ENCODE measurements around the gene MRPS2. TPM values are rescaled to one million over a fixed set of nuclear protein-coding genes. Genes with fewer than 3 reads are reported as not detected.

The MRPS2 gene
- total and polyA plus RNA-seq, 4 donors = 10.9 to 71.8 (median 31.5) TPM

DNA sequence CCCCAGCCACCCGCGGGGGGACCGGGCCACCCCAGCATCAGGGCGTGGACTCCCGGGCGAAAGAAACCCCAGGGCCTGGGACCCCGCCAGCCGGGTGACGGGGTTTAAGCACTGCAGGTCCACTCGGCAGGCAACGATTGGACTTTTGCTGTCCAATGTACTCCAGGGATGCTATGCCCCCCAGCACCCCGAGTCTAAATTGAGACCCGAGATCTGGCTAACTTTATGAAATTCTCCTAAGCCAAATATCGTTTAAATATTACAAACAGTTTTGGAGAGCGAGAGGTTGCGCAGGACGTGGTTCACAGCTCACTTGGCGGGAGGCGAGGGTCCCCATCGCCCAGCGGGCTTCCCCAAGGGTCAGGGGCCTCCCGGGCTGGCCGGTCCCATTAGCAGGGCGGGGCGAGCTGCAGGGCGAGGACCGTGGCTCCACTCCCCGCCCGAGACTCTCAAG lies 384 bp upstream of the MRPS2 start:
- H3K9ac ChIP-seq (ENCODE audit: low read depth in 1 of 2, low read length in 2 of 2) = peak overlapping the region; percentile 11 to 19
- H3K9me3 ChIP-seq (ENCODE audit: control insufficient read depth in 4 of 4, low read length in 3 of 4) = no peaks in the 10 kb centered on the region
- peaks cover 6 to 34% (median 24%) of the 10 kb centered on the region in 4 donors for H3K4me1 ChIP-seq (ENCODE audit: control insufficient read depth in 4 of 4, insufficient read depth in 4 of 4, low read length in 3 of 4)
- H3K4me3 ChIP-seq (ENCODE audit: low read depth in 1 of 3, low read length in 3 of 3) = peak overlapping the region; percentile 49 to 84 (median 80)
- peak overlapping the region; percentile 43 to 82 for H3K27ac ChIP-seq (ENCODE audit: low read depth in 1 of 2, low read length in 2 of 2)
- no peaks in the 10 kb centered on the region for H3K27me3 ChIP-seq (ENCODE audit: control insufficient read depth in 4 of 4, insufficient read depth in 4 of 4, low read length in 3 of 4)
- WGBS = under 1% methylated on average over 29 of the region's 29 CpGs
- no peak for TF ChIP-seq HNF4G (IDR thresholded peaks at IDR 0.05)
- TF ChIP-seq, protein P1, sequence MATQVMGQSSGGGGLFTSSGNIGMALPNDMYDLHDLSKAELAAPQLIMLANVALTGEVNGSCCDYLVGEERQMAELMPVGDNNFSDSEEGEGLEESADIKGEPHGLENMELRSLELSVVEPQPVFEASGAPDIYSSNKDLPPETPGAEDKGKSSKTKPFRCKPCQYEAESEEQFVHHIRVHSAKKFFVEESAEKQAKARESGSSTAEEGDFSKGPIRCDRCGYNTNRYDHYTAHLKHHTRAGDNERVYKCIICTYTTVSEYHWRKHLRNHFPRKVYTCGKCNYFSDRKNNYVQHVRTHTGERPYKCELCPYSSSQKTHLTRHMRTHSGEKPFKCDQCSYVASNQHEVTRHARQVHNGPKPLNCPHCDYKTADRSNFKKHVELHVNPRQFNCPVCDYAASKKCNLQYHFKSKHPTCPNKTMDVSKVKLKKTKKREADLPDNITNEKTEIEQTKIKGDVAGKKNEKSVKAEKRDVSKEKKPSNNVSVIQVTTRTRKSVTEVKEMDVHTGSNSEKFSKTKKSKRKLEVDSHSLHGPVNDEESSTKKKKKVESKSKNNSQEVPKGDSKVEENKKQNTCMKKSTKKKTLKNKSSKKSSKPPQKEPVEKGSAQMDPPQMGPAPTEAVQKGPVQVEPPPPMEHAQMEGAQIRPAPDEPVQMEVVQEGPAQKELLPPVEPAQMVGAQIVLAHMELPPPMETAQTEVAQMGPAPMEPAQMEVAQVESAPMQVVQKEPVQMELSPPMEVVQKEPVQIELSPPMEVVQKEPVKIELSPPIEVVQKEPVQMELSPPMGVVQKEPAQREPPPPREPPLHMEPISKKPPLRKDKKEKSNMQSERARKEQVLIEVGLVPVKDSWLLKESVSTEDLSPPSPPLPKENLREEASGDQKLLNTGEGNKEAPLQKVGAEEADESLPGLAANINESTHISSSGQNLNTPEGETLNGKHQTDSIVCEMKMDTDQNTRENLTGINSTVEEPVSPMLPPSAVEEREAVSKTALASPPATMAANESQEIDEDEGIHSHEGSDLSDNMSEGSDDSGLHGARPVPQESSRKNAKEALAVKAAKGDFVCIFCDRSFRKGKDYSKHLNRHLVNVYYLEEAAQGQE (IDR thresholded peaks at IDR 0.05) = peak; percentile 50
- DNase-seq (ENCODE audit: low spot score) = peak; percentile 44
- peaks cover 3 to 22% (median 9%) of the 10 kb centered on the region in 4 donors for H3K36me3 ChIP-seq (ENCODE audit: control insufficient read depth in 4 of 4, insufficient read depth in 3 of 4, low read depth in 1 of 4, low read length in 3 of 4)

DNA sequence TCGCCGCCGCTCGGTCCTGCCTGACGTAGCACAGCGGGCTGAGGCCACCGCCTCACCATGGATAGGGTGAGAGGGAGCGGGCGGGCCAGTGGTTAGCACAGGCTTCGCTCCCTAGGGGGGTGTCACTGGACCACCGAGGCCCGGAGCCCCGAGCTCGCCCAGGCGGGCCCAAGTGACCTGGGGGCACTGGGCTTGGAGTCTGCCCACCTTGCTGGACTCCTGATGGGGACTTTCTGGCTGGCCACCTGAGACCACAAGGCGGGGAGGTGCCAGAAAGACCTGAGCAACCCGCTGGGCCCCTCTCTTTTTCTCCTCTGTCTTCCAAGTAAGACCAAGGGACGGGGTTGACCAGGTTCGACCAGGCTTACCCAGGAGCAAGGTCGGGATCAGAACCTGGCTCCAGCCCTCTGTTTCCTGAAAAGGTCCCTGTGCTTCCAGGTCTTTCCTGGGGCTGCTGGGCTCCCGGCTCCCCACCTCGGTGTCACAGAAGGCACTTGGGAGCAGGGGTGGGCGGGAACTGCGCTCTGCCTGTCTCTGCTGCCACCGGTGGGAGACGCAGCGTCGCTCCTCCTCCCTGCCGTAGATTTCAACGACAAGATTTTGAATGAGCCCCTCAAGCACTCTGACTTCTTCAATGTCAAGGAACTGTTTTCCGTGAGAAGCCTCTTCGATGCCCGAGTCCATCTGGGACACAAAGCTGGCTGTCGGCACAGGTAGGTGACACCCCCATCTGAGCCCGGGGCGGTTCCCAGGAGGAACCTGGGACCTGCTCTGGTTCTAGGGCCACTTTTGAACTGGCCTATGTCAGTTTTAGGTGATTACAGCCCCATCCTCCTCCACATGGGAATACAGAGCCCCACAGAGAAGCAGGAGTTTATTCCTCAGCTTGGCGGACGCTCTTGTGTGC lies 1.0 kb downstream of the MRPS2 start:
- Histone ChIP-seq H3K9me3 (ENCODE audit: control insufficient read depth in 4 of 4, low read length in 3 of 4) (no peaks in the 10 kb centered on the region), H3K27ac (ENCODE audit: low read depth in 1 of 2, low read length in 2 of 2) (peak overlapping the region in 1 of 2 donors; percentile 43), H3K4me3 (ENCODE audit: low read depth in 1 of 3, low read length in 3 of 3) (peak overlapping the region; percentile 72 to 84 (median 80)), H3K4me1 (ENCODE audit: control insufficient read depth in 4 of 4, insufficient read depth in 4 of 4, low read length in 3 of 4) (peaks cover 6 to 35% (median 23%) of the 10 kb centered on the region in 4 donors), H3K9ac (ENCODE audit: low read depth in 1 of 2, low read length in 2 of 2) (peak overlapping the region; percentile 20 to 42), H3K27me3 (ENCODE audit: control insufficient read depth in 4 of 4, insufficient read depth in 4 of 4, low read length in 3 of 4) (no peaks in the 10 kb centered on the region), H3K36me3 (ENCODE audit: control insufficient read depth in 4 of 4, insufficient read depth in 3 of 4, low read depth in 1 of 4, low read length in 3 of 4) (peaks cover 3 to 23% (median 9%) of the 10 kb centered on the region in 4 donors)
- WGBS = 52% methylated on average over 38 of the region's 38 CpGs
- TF ChIP-seq YY1 (IDR thresholded peaks at IDR 0.05) (no peak), RAD21 (IDR thresholded peaks at IDR 0.05) (no peak), ZBTB33 (IDR thresholded peaks at IDR 0.05) (no peak)
- TF ChIP-seq, protein P2, sequence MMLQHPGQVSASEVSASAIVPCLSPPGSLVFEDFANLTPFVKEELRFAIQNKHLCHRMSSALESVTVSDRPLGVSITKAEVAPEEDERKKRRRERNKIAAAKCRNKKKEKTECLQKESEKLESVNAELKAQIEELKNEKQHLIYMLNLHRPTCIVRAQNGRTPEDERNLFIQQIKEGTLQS (IDR thresholded peaks at IDR 0.05) = no peak
- DNase-seq (ENCODE audit: low spot score) = no peak

DNA sequence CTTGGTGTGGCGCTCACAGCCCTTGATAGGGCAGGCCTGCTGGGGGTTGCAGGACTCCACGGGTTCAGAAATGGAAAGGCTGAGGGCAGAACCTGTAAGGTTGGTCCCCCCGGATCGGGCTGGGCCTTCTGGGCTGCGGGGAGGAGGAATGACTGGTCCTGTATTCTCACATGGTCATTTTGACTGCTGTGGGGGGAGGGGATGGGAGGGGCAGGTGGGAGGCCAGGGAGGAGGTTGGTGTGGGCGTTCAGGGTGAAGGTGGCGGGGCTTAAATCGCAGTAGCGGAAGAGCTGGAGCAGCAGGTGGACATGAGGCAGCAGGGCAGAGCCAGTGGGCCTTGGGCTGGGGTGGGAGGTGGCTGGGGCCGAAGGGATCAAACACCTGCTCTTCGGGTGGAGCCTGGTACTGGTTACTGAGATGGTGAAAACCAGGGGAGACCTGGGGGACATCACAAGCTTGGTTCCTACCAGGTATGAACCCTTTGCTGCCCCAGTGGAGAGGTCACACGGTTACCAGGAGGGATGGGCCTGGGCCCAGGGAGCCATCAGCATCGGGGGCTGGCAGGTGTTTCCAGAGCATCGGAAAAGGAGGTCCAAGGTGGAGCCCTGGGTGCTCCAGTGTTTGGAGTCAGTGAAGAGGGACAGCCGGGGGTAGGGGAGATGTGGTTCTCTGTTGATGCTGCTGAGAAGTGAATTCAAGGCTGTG lies 1.8 kb downstream of the MRPS2 start:
- peaks cover 3 to 23% (median 9%) of the 10 kb centered on the region in 4 donors for H3K36me3 ChIP-seq (ENCODE audit: control insufficient read depth in 4 of 4, insufficient read depth in 3 of 4, low read depth in 1 of 4, low read length in 3 of 4)
- H3K27me3 ChIP-seq (ENCODE audit: control insufficient read depth in 4 of 4, insufficient read depth in 4 of 4, low read length in 3 of 4) = no peaks in the 10 kb centered on the region
- H3K9me3 ChIP-seq (ENCODE audit: control insufficient read depth in 4 of 4, low read length in 3 of 4) = no peaks in the 10 kb centered on the region
- no peak for TF ChIP-seq FOXA1 (IDR thresholded peaks at IDR 0.05)
- H3K4me1 ChIP-seq (ENCODE audit: control insufficient read depth in 4 of 4, insufficient read depth in 4 of 4, low read length in 3 of 4) = peaks cover 6 to 35% (median 23%) of the 10 kb centered on the region in 4 donors
- H3K9ac ChIP-seq (ENCODE audit: low read depth in 1 of 2, low read length in 2 of 2) = no peak overlapping the region
- 96% methylated on average over 15 of the region's 15 CpGs for WGBS
- DNase-seq (ENCODE audit: low spot score) = no peak
- no peak overlapping the region for H3K4me3 ChIP-seq (ENCODE audit: low read depth in 1 of 3, low read length in 3 of 3)
- H3K27ac ChIP-seq (ENCODE audit: low read depth in 1 of 2, low read length in 2 of 2) = no peak overlapping the region

Data from liver (tissue), 9 donors.